ENCODE results near the gene FGF14.

The FGF14 gene

DNA sequence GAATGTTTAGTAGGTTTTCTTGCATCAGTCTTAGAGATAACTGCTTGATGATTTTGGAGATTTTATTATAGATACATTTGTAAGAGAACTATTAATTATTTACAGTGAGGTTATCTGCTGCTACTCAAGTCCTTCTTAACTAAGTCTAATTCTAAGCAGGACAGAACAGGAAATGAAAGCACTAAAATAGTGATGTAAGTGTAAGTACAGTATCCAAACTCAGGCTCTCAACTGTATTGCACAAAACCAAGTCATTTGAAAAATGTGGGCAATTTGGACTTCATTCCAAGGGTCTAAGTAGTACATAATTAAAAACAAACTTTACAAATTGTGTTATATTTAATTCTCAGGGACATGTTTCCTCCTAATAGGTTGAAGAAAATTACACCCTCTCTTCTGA lies 532.3 kb downstream of the FGF14 start:
- no peak overlapping the region for H3K27ac ChIP-seq (ENCODE audit: poor library complexity, severe bottlenecking)
- ATAC-seq (ENCODE audit: low read depth) (no peak), DNase-seq (ENCODE audit: low spot score) (no peak)
- TF ChIP-seq, protein P1, sequence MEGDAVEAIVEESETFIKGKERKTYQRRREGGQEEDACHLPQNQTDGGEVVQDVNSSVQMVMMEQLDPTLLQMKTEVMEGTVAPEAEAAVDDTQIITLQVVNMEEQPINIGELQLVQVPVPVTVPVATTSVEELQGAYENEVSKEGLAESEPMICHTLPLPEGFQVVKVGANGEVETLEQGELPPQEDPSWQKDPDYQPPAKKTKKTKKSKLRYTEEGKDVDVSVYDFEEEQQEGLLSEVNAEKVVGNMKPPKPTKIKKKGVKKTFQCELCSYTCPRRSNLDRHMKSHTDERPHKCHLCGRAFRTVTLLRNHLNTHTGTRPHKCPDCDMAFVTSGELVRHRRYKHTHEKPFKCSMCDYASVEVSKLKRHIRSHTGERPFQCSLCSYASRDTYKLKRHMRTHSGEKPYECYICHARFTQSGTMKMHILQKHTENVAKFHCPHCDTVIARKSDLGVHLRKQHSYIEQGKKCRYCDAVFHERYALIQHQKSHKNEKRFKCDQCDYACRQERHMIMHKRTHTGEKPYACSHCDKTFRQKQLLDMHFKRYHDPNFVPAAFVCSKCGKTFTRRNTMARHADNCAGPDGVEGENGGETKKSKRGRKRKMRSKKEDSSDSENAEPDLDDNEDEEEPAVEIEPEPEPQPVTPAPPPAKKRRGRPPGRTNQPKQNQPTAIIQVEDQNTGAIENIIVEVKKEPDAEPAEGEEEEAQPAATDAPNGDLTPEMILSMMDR (IDR thresholded peaks at IDR 0.05; ENCODE audit: poor library complexity, severe bottlenecking) = no peak
- H3K36me3 ChIP-seq (ENCODE audit: low read depth) = no peaks in the 10 kb centered on the region
- no peaks in the 10 kb centered on the region for H3K27me3 ChIP-seq (ENCODE audit: insufficient read depth, poor library complexity, severe bottlenecking)
- no peaks in the 10 kb centered on the region for H3K4me1 ChIP-seq (ENCODE audit: insufficient read depth, poor library complexity, severe bottlenecking)
- no peak overlapping the region for H3K4me3 ChIP-seq (ENCODE audit: severe bottlenecking)
- no peaks in the 10 kb centered on the region for H3K9me3 ChIP-seq (ENCODE audit: severe bottlenecking)

GRCh38 chr13:101868585-101869469 lies 533.0 kb downstream of the FGF14 start:
- no peaks in the 10 kb centered on the region for H3K4me1 ChIP-seq (ENCODE audit: insufficient read depth, poor library complexity, severe bottlenecking)
- TF ChIP-seq, protein P1 (IDR thresholded peaks at IDR 0.05; ENCODE audit: poor library complexity, severe bottlenecking) = no peak
- no peaks in the 10 kb centered on the region for H3K27me3 ChIP-seq (ENCODE audit: insufficient read depth, poor library complexity, severe bottlenecking)
- H3K9me3 ChIP-seq (ENCODE audit: severe bottlenecking) = no peaks in the 10 kb centered on the region
- H3K36me3 ChIP-seq (ENCODE audit: low read depth) = no peaks in the 10 kb centered on the region
- H3K27ac ChIP-seq (ENCODE audit: poor library complexity, severe bottlenecking) = no peak overlapping the region
- no peak overlapping the region for H3K4me3 ChIP-seq (ENCODE audit: severe bottlenecking)
- DNase-seq (ENCODE audit: low spot score) (no peak), ATAC-seq (ENCODE audit: low read depth) (no peak)

DNA sequence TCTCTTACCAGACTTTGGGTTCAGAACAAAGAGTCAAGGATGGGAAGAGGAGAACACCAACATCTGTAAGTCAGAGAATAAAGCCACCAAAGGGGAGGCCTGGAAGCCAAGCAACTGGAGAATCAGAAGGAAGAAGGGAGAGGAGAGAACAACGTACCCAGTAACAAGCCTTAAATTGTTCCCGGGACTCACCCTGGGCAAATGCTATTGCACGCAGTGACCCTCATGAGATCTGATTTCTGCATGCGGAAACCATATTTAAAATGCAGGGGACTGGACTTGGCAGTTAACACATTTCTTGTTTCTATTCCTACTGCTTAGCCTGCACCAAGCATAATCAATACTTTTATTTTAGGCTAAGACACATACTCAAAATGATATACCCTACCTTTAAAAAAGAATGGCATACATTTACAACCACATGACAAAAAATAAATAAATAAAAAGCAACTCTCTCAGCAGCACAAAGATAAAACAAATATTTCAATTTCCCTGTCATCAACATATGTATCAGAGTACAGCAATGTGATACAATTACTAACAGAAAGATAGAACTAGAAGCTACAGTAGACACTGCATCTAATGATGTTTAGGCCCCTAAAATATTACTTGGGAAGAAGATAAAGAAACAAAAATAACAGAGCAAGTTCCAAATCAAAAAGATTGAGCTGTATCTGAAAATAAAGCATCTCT lies 534.8 kb downstream of the FGF14 start:
- no peak for DNase-seq (ENCODE audit: low spot score)
- H3K27ac ChIP-seq (ENCODE audit: poor library complexity, severe bottlenecking) = no peak overlapping the region
- H3K9me3 ChIP-seq (ENCODE audit: severe bottlenecking) = no peaks in the 10 kb centered on the region
- H3K27me3 ChIP-seq (ENCODE audit: insufficient read depth, poor library complexity, severe bottlenecking) = no peaks in the 10 kb centered on the region
- no peak for ATAC-seq (ENCODE audit: low read depth)
- no peaks in the 10 kb centered on the region for H3K36me3 ChIP-seq (ENCODE audit: low read depth)
- no peak overlapping the region for H3K4me3 ChIP-seq (ENCODE audit: severe bottlenecking)
- H3K4me1 ChIP-seq (ENCODE audit: insufficient read depth, poor library complexity, severe bottlenecking) = no peaks in the 10 kb centered on the region
- TF ChIP-seq, protein P1 (IDR thresholded peaks at IDR 0.05; ENCODE audit: poor library complexity, severe bottlenecking) = no peak

DNA sequence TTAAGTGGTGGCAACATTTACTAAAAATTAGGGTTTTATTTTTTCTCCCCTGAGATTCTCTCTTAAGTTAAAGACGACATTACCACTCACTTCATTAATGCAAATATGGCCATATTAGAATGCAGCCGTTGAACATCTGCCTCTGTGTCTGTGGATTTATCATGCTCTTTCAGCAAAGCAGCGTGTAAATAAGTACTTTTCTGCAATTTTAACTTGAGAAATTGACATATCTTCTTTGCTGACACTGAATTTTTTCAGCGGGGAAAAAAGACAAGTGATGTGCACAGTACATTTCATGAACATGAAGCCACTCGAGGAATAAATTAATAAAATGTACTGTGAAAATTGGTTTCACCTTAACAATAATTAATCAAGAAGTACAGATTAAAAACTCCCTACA lies 543.0 kb downstream of the FGF14 start:
- Histone ChIP-seq H3K27ac (ENCODE audit: poor library complexity, severe bottlenecking) (no peak overlapping the region), H3K4me1 (ENCODE audit: insufficient read depth, poor library complexity, severe bottlenecking) (no peaks in the 10 kb centered on the region), H3K36me3 (ENCODE audit: low read depth) (no peaks in the 10 kb centered on the region), H3K27me3 (ENCODE audit: insufficient read depth, poor library complexity, severe bottlenecking) (peaks cover 9% of the 10 kb centered on the region), H3K9me3 (ENCODE audit: severe bottlenecking) (no peaks in the 10 kb centered on the region), H3K4me3 (ENCODE audit: severe bottlenecking) (no peak overlapping the region)
- DNase-seq (ENCODE audit: low spot score) = no peak
- TF ChIP-seq, protein P1 (IDR thresholded peaks at IDR 0.05; ENCODE audit: poor library complexity, severe bottlenecking) = no peak
- ATAC-seq (ENCODE audit: low read depth) = no peak
